Stimulated activated CD4-positive, alpha-beta T cell treated with anti-CD3 and anti-CD28 coated beads, Interleukin-12 subunit alpha, Interleukin-12 subunit beta, amount 100 ng/mL, for 4 hours (primary cell): ENCODE results near the gene HIP1.
A peak's percentile ranks its signal among the peaks of the same experiment; 100 is the strongest.
"Not testable (repeated sequence)": the region's sequence is repeated elsewhere in the genome, so short reads cannot be mapped to it uniquely, and the experiment has no call there.

ENCODE experiments used
- DNase-seq: peaks from one replicate; pipeline ENCODE4 v3.0.0-alpha.2; 2020

The HIP1 gene

GRCh38 chr7:75738604-75738974, at the start of gene HIP1:
Gene HIP1, minus strand, starts transcription at chr7:75738941. Its CDS starts 21 bp downstream, at chr7:75738920.
- no peak for DNase-seq

GRCh38 chr7:75788154-75788847, 49.6 kb upstream of the HIP1 start:
- not testable (repeated sequence) for DNase-seq

- not testable (repeated sequence) for DNase-seq
Measured at GRCh38 chr7:75783058-75783457, 44.3 kb upstream of the HIP1 start.

GRCh38 chr7:75780647-75781273, 42.0 kb upstream of the HIP1 start:
- not testable (repeated sequence) for DNase-seq

GRCh38 chr7:75779516-75779915, 40.8 kb upstream of the HIP1 start:
- not testable (repeated sequence) for DNase-seq

GRCh38 chr7:75779035-75779434, 40.3 kb upstream of the HIP1 start:
- not testable (repeated sequence) for DNase-seq

- DNase-seq, result peak; percentile 36
Measured at GRCh38 chr7:75776295-75776971, 37.7 kb upstream of the HIP1 start.

GRCh38 chr7:75773958-75774357, 35.2 kb upstream of the HIP1 start:
- DNase-seq, result not testable (repeated sequence)

- DNase-seq, result no peak
Measured at GRCh38 chr7:75772081-75773077, 33.6 kb upstream of the HIP1 start, which contains the start of gene CCL26. Gene CCL26, minus strand, starts transcription at chr7:75772211. Its CDS starts 35 bp downstream, at chr7:75772176.

GRCh38 chr7:75771224-75771623, 32.5 kb upstream of the HIP1 start:
- no peak for DNase-seq

- DNase-seq, result no peak
Measured at GRCh38 chr7:75762350-75762917, 23.7 kb upstream of the HIP1 start.

GRCh38 chr7:75761801-75762200, 23.1 kb upstream of the HIP1 start:
- not testable (repeated sequence) for DNase-seq

- no peak for DNase-seq
Measured at GRCh38 chr7:75758491-75758890, 19.8 kb upstream of the HIP1 start.

GRCh38 chr7:75757860-75758259, 19.1 kb upstream of the HIP1 start:
- DNase-seq, result no peak

- DNase-seq, result no peak
Measured at GRCh38 chr7:75756991-75757676, 18.4 kb upstream of the HIP1 start.

GRCh38 chr7:75756206-75756990, 17.7 kb upstream of the HIP1 start:
- DNase-seq, result no peak

GRCh38 chr7:75743455-75743859, 4.7 kb upstream of the HIP1 start:
- DNase-seq, result no peak

- no peak for DNase-seq
Measured at GRCh38 chr7:75740846-75741497, 2.2 kb upstream of the HIP1 start.

GRCh38 chr7:75739796-75740672, 1.3 kb upstream of the HIP1 start:
- no peak for DNase-seq
